Skeletal muscle tissue (tissue), 4 donors: ENCODE results near the gene GABRA4. TPM values are rescaled to one million over a fixed set of nuclear protein-coding genes. Genes with fewer than 3 reads are reported as not detected.

Experiments used
- H3K27ac ChIP-seq: one replicate; pipeline ENCODE4 v1.7.0; 2013; ENCODE audit warnings: mild to moderate bottlenecking, low read depth, low read length, inconsistent platforms
- H3K27me3 ChIP-seq, 3 donors: one replicate each; pipeline ENCODE4 v1.7.0; 2013; ENCODE audit warnings: low read length in 3 of 3; ENCODE audit not compliant: control insufficient read depth in 3 of 3, insufficient read depth in 3 of 3
- H3K36me3 ChIP-seq, 3 donors: one replicate each; pipeline ENCODE4 v1.7.0; 2013; ENCODE audit warnings: low read length in 3 of 3; ENCODE audit not compliant: control insufficient read depth in 3 of 3, insufficient read depth in 3 of 3
- H3K4me1 ChIP-seq, 3 donors: one replicate each; pipeline ENCODE4 v1.7.0; 2013; ENCODE audit warnings: low read length in 3 of 3, mild to moderate bottlenecking in 3 of 3; ENCODE audit not compliant: control insufficient read depth in 3 of 3, insufficient read depth in 3 of 3
- H3K4me3 ChIP-seq, 3 donors: one replicate each; pipeline ENCODE4 v1.7.0; 2013; ENCODE audit warnings: low read length in 3 of 3
- H3K9ac ChIP-seq, 3 donors: one replicate each; pipeline ENCODE4 v1.7.0; 2013; ENCODE audit warnings: low read length in 3 of 3, mild to moderate bottlenecking in 3 of 3, moderate library complexity in 2 of 3, low read depth in 1 of 3
- H3K9me3 ChIP-seq, 3 donors: one replicate each; pipeline ENCODE4 v1.7.0; 2013; ENCODE audit warnings: low read length in 3 of 3; ENCODE audit not compliant: control insufficient read depth in 3 of 3
- total RNA-seq: library from RNA; depleted of rRNA; stranded (reverse); fragments of >200 nt; gene quantifications from one replicate; pipeline ENCODE4 v1.2.3, GENCODE V29; 2014
- donor health status: Osteomylitis.

GABRA4 gene
- total RNA-seq, 1 donor from 2014 or later = under 0.01 TPM

- no peak overlapping the region for H3K9ac ChIP-seq
- no peaks in the 10 kb centered on the region for H3K27me3 ChIP-seq
- no peak overlapping the region for H3K4me3 ChIP-seq
- no peak overlapping the region for H3K27ac ChIP-seq
- H3K36me3 ChIP-seq = no peaks in the 10 kb centered on the region
- H3K4me1 ChIP-seq = no peaks in the 10 kb centered on the region
- no peaks in the 10 kb centered on the region for H3K9me3 ChIP-seq
Observed at GRCh38 chr4:47012676-47013075, 19.3 kb upstream of the GABRA4 start.

GRCh38 chr4:47010912-47011446 lies 17.6 kb upstream of the GABRA4 start:
- Histone ChIP-seq H3K9ac (no peak overlapping the region), H3K27me3 (no peaks in the 10 kb centered on the region), H3K4me1 (no peaks in the 10 kb centered on the region), H3K27ac (no peak overlapping the region), H3K9me3 (no peaks in the 10 kb centered on the region), H3K36me3 (no peaks in the 10 kb centered on the region), H3K4me3 (no peak overlapping the region)

- Histone ChIP-seq H3K27me3 (no peaks in the 10 kb centered on the region), H3K27ac (no peak overlapping the region), H3K9me3 (no peaks in the 10 kb centered on the region), H3K36me3 (no peaks in the 10 kb centered on the region), H3K4me3 (no peak overlapping the region), H3K9ac (no peak overlapping the region), H3K4me1 (no peaks in the 10 kb centered on the region)
Observed at GRCh38 chr4:47010347-47010911, 17.0 kb upstream of the GABRA4 start.

- H3K27ac ChIP-seq = no peak overlapping the region
- no peaks in the 10 kb centered on the region for H3K36me3 ChIP-seq
- H3K9me3 ChIP-seq = no peaks in the 10 kb centered on the region
- H3K9ac ChIP-seq = no peak overlapping the region
- H3K4me3 ChIP-seq = no peak overlapping the region
- no peaks in the 10 kb centered on the region for H3K4me1 ChIP-seq
- no peaks in the 10 kb centered on the region for H3K27me3 ChIP-seq
Observed at GRCh38 chr4:47002580-47002979, 9.2 kb upstream of the GABRA4 start.

- H3K27ac ChIP-seq = no peak overlapping the region
- no peaks in the 10 kb centered on the region for H3K36me3 ChIP-seq
- H3K9me3 ChIP-seq = no peaks in the 10 kb centered on the region
- no peaks in the 10 kb centered on the region for H3K4me1 ChIP-seq
- H3K9ac ChIP-seq = no peak overlapping the region
- no peaks in the 10 kb centered on the region for H3K27me3 ChIP-seq
- H3K4me3 ChIP-seq = no peak overlapping the region
Observed at GRCh38 chr4:47000406-47000805, 7.0 kb upstream of the GABRA4 start.

GRCh38 chr4:46999566-46999965 lies 6.2 kb upstream of the GABRA4 start:
- H3K4me1 ChIP-seq = no peaks in the 10 kb centered on the region
- H3K27ac ChIP-seq = no peak overlapping the region
- H3K9me3 ChIP-seq = no peaks in the 10 kb centered on the region
- no peaks in the 10 kb centered on the region for H3K36me3 ChIP-seq
- no peak overlapping the region for H3K4me3 ChIP-seq
- H3K27me3 ChIP-seq = peaks cover 0 to 4% (median 0%) of the 10 kb centered on the region in 3 donors
- no peak overlapping the region for H3K9ac ChIP-seq

- H3K9me3 ChIP-seq = no peaks in the 10 kb centered on the region
- H3K27ac ChIP-seq = no peak overlapping the region
- peak overlapping the region in 1 of 3 donors; percentile 12 for H3K4me3 ChIP-seq
- peaks cover 20 to 24% (median 23%) of the 10 kb centered on the region in 3 donors for H3K27me3 ChIP-seq
- H3K9ac ChIP-seq = no peak overlapping the region
- peaks cover 0 to 11% (median 8%) of the 10 kb centered on the region in 3 donors for H3K4me1 ChIP-seq
- H3K36me3 ChIP-seq = no peaks in the 10 kb centered on the region
Observed at GRCh38 chr4:46994007-46994405, 625 bp upstream of the GABRA4 start.

- no peaks in the 10 kb centered on the region for H3K9me3 ChIP-seq
- H3K4me3 ChIP-seq = no peak overlapping the region
- H3K27me3 ChIP-seq = peaks cover 20 to 24% (median 23%) of the 10 kb centered on the region in 3 donors
- H3K36me3 ChIP-seq = no peaks in the 10 kb centered on the region
- peaks cover 0 to 11% (median 8%) of the 10 kb centered on the region in 3 donors for H3K4me1 ChIP-seq
- no peak overlapping the region for H3K27ac ChIP-seq
- no peak overlapping the region for H3K9ac ChIP-seq
Observed at GRCh38 chr4:46992338-46992737, 1.0 kb downstream of the GABRA4 start.

GRCh38 chr4:46986922-46987638 lies 6.3 kb downstream of the GABRA4 start:
- Histone ChIP-seq H3K9ac (no peak overlapping the region), H3K27me3 (peaks cover 0 to 5% (median 3%) of the 10 kb centered on the region in 3 donors), H3K4me3 (no peak overlapping the region), H3K27ac (no peak overlapping the region), H3K36me3 (no peaks in the 10 kb centered on the region), H3K4me1 (no peaks in the 10 kb centered on the region), H3K9me3 (no peaks in the 10 kb centered on the region)

GRCh38 chr4:46984781-46985180 lies 8.6 kb downstream of the GABRA4 start:
- Histone ChIP-seq H3K36me3 (no peaks in the 10 kb centered on the region), H3K4me3 (no peak overlapping the region), H3K4me1 (no peaks in the 10 kb centered on the region)

More at GRCh38 chr4:46984781-46985180, 8.6 kb downstream of the GABRA4 start:
- Histone ChIP-seq H3K27me3 (no peaks in the 10 kb centered on the region), H3K27ac (no peak overlapping the region), H3K9me3 (no peaks in the 10 kb centered on the region), H3K9ac (no peak overlapping the region)
